ENCODE data around the gene SNX27.

DNA sequence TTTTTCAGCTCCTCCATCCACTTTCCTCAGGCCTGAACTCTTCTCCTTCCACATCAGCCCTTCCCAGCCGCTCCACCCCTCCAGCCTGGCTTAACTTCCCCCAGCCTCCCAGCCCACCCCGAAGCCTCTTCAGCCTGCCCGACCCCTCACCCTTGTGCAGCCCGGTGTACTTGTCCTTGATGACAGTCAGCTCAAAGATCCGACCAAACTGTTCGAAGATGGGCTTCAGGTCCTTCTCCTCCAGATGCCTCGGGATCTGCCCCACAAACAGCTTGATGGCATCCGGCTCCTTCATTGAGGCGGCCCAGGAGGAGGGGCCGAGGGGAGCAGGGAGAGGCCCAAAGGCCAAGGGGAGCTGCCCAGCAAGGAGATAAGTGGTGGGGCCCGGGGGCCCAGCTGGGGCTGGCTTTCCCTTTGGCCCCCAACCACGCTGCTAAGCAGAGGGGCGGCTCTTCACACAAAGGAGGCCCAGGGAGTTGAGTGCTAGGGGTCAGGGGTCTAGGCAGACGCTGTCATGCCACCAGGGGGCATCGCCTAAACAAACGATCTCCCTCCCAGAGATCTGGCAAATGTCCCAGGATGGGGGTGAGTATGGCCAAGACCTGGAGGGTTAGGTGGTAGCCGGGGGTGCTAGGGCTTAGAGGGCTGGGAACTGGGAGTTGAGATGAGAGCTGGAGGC, 104.0 kb downstream of the SNX27 start:
- TF ChIP-seq, protein P1, sequence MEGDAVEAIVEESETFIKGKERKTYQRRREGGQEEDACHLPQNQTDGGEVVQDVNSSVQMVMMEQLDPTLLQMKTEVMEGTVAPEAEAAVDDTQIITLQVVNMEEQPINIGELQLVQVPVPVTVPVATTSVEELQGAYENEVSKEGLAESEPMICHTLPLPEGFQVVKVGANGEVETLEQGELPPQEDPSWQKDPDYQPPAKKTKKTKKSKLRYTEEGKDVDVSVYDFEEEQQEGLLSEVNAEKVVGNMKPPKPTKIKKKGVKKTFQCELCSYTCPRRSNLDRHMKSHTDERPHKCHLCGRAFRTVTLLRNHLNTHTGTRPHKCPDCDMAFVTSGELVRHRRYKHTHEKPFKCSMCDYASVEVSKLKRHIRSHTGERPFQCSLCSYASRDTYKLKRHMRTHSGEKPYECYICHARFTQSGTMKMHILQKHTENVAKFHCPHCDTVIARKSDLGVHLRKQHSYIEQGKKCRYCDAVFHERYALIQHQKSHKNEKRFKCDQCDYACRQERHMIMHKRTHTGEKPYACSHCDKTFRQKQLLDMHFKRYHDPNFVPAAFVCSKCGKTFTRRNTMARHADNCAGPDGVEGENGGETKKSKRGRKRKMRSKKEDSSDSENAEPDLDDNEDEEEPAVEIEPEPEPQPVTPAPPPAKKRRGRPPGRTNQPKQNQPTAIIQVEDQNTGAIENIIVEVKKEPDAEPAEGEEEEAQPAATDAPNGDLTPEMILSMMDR (IDR thresholded peaks at IDR 0.05): no peak
- no peak for TF ChIP-seq POLR2A (IDR thresholded peaks at IDR 0.05)

Measured in heart left ventricle (tissue), 13 donors.